HL-60 (cell line): Measurements from ENCODE around the gene BATF3.
"Not testable (repeated sequence)": the region's sequence is repeated elsewhere in the genome, so short reads cannot be mapped to it uniquely, and the experiment has no call there.

ENCODE experiments used
- DNase-seq, 2 experiments: peaks; one replicate each; pipeline ENCODE4 v3.0.0-alpha.2; 2010 to 2020; ENCODE audit warnings: low read depth in 1 of 2, low spot score in 1 of 2
- H3K27ac ChIP-seq: fragments of 250-450 bp; sonication (Bioruptor Pico); replicated peaks from 2 replicates; pipeline ENCODE4 v1.5.1; 2020; ENCODE audit warnings: mild to moderate bottlenecking, moderate library complexity
- H3K27me3 ChIP-seq: fragments of 250-450 bp; sonication (Bioruptor Pico); 2 replicates; pipeline ENCODE4 v1.5.1; 2021; ENCODE audit warnings: mild to moderate bottlenecking, moderate library complexity; ENCODE audit not compliant: insufficient read depth, poor library complexity, severe bottlenecking
- H3K4me3 ChIP-seq: replicated peaks from 2 replicates; pipeline ENCODE4 v1.5.1; 2011; ENCODE audit warnings: mild to moderate bottlenecking, control low read depth, low read length; ENCODE audit not compliant: insufficient read depth
- GABPA ChIP-seq: IDR thresholded peaks from 2 replicates; pipeline ENCODE4 v1.6.1; 2012; ENCODE audit warnings: low read depth
- POLR2AphosphoS5 ChIP-seq: IDR thresholded peaks from 2 replicates; pipeline ENCODE4 v1.6.1; 2012; ENCODE audit warnings: low read depth
- SPI1 ChIP-seq: IDR thresholded peaks from 2 replicates; pipeline ENCODE4 v1.6.1; 2012; ENCODE audit warnings: low read depth, mild to moderate bottlenecking, borderline replicate concordance
- TF ChIP-seq, protein P1 (sequence below): IDR thresholded peaks from 2 replicates; pipeline ENCODE4 v1.6.1; 2012; ENCODE audit warnings: low read depth; ENCODE audit not compliant: insufficient replicate concordance
- TF ChIP-seq, protein P2 (sequence below): IDR thresholded peaks from one replicate; pipeline ENCODE4 v1.5.1; 2011; ENCODE audit warnings: low read length, control low read depth, inconsistent platforms; ENCODE audit not compliant: insufficient read depth

BATF3 gene

DNA sequence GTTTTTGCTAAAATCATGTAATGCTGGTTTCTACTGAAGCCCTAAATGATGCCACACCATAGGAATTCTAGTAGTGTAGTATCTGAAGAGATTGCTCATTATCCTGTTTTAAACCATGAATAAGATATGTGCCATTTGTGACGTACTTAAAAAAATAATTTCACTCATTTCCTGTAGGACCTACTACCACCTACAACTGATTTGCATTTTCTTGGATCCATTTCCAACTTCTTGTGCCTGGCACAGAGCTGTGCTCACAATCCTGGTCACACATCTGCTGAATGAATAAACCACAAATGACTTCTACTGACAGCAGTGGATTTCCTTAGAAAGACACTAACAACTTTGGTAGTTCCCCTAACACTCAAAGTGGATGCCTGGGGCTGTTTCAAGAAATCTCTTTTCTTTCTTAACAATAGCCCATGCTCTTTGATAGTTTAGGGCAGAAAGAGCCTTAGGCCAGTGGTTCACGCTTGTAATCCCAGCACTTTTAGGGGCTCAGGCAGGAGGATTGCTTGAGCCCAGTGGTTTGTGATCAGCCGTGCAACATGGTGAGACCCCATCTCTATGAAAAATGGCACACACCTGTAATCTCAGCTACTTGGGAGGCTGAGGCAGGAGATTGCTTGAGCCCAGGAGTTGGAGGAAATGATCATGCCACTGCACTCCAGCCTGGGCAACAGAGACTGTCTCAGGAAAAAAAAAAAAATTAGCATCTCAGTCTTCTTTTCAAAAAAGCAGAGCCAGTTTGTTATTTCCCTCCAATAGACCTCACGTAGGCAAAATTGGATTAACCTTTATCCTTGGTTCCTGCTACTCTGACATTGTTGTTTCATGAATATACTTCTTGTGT, 13.0 kb upstream of the BATF3 start:
- no peak overlapping the region for H3K4me3 ChIP-seq
- TF ChIP-seq, protein P1, sequence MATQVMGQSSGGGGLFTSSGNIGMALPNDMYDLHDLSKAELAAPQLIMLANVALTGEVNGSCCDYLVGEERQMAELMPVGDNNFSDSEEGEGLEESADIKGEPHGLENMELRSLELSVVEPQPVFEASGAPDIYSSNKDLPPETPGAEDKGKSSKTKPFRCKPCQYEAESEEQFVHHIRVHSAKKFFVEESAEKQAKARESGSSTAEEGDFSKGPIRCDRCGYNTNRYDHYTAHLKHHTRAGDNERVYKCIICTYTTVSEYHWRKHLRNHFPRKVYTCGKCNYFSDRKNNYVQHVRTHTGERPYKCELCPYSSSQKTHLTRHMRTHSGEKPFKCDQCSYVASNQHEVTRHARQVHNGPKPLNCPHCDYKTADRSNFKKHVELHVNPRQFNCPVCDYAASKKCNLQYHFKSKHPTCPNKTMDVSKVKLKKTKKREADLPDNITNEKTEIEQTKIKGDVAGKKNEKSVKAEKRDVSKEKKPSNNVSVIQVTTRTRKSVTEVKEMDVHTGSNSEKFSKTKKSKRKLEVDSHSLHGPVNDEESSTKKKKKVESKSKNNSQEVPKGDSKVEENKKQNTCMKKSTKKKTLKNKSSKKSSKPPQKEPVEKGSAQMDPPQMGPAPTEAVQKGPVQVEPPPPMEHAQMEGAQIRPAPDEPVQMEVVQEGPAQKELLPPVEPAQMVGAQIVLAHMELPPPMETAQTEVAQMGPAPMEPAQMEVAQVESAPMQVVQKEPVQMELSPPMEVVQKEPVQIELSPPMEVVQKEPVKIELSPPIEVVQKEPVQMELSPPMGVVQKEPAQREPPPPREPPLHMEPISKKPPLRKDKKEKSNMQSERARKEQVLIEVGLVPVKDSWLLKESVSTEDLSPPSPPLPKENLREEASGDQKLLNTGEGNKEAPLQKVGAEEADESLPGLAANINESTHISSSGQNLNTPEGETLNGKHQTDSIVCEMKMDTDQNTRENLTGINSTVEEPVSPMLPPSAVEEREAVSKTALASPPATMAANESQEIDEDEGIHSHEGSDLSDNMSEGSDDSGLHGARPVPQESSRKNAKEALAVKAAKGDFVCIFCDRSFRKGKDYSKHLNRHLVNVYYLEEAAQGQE: no peak
- TF ChIP-seq SPI1 (no peak), GABPA (no peak), POLR2AphosphoS5 (no peak)
- TF ChIP-seq, protein P2, sequence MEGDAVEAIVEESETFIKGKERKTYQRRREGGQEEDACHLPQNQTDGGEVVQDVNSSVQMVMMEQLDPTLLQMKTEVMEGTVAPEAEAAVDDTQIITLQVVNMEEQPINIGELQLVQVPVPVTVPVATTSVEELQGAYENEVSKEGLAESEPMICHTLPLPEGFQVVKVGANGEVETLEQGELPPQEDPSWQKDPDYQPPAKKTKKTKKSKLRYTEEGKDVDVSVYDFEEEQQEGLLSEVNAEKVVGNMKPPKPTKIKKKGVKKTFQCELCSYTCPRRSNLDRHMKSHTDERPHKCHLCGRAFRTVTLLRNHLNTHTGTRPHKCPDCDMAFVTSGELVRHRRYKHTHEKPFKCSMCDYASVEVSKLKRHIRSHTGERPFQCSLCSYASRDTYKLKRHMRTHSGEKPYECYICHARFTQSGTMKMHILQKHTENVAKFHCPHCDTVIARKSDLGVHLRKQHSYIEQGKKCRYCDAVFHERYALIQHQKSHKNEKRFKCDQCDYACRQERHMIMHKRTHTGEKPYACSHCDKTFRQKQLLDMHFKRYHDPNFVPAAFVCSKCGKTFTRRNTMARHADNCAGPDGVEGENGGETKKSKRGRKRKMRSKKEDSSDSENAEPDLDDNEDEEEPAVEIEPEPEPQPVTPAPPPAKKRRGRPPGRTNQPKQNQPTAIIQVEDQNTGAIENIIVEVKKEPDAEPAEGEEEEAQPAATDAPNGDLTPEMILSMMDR: no peak
- H3K27me3 ChIP-seq: peaks cover 3% of the 10 kb centered on the region
- H3K27ac ChIP-seq: no peak overlapping the region
- no peak for DNase-seq

DNA sequence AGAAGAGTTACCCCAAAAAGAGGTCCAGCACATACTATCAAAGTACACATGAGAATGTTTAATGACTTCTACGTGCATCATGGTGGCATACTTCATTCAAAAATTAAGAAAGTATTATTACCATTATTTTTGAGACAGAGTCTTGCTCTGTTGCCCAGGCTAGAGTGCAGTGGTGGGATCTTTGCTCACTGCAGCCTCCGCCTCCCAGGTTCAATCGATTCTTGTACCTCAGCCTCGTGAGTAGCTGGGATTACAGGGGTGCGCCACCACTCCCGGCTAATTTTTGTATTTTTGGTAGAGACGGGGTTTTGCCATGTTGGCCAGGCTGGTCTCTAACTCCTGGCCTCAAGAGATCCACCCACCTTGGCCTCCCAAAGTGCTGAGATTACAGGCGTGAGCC, 12.3 kb upstream of the BATF3 start:
- DNase-seq, H3K27ac ChIP-seq, H3K27me3 ChIP-seq, H3K4me3 ChIP-seq: not testable (repeated sequence)

DNA sequence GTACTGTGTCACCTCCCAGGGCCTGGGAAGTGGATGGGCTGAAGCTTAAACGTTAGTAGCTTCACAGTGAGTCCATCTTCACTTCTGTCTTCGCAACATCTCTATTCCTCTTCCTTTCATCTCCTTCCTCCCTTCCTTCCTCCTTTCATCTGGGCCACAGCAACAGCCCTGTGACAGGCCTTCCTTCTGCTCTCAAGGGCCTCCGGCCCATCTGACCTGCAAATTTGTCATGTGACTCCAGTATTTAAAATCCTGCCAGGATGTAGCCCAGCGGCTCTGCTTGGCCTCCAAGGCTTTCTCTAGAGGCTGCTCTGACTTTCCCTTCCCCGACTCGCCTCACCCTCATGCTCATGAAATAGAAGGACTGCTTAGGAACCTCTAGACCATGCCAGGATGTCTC, 10.9 kb upstream of the BATF3 start:
- TF ChIP-seq, protein P2: no peak
- TF ChIP-seq SPI1 (no peak), POLR2AphosphoS5 (no peak)
- Histone ChIP-seq H3K27ac (no peak overlapping the region), H3K27me3 (no peaks in the 10 kb centered on the region), H3K4me3 (no peak overlapping the region)
- DNase-seq: no peak

DNA sequence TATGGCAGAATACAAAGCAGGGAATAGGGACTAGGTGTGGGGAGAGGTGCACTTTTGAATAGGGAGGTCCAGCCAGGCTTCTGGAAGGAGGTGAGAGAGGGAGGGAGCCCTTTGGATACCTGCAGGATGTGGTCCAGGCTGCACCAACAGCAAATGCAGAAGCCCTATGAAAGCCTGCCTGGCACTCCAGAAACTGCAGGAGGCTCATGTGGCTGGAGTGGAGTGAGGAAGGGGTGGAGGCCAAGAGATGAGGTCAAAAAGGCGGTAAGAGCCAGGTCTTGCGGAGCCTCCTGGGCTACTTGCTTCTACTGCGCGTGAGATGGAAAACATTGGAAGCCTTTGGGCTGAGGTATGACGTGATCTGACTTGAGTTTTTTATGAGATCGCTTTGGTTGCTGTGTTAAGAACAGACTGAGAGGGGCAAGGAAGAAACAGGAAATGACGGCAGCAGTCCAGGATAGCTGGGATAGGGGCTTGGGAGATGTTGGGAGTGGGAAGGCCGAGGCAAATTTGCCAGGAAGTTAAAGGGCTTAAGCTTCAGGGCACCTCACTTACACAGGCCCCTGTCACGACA, 4.4 kb upstream of the BATF3 start:
- Histone ChIP-seq H3K4me3 (no peak overlapping the region), H3K27ac (no peak overlapping the region), H3K27me3 (peaks cover 8% of the 10 kb centered on the region)
- no peak for DNase-seq
- TF ChIP-seq SPI1 (no peak), POLR2AphosphoS5 (no peak), GABPA (no peak)
- TF ChIP-seq, protein P1: no peak
- TF ChIP-seq, protein P2: no peak
